HG03575 (cell line): Measurements from ENCODE around the gene CASP2.

Experiments
- ATAC-seq: cut with Tn5 transposase; IDR thresholded peaks from one replicate; pipeline ENCODE4 v1.9.1; 2021; ENCODE audit not compliant: unreplicated experiment, insufficient number of reproducible peaks, low FRiP score; ENCODE audit errors: extremely low read depth

The CASP2 gene

GRCh38 chr7:143356414-143357050 is 68.4 kb downstream of the CASP2 start:
- ATAC-seq = no peak
